Stimulated activated CD8-positive, alpha-beta memory T cell treated with anti-CD3 and anti-CD28 coated beads, Interleukin-7, amount 100 ng/mL, for 1 hour (primary cell): ENCODE data around the gene NANOS2.
"Not testable (repeated sequence)": the region's sequence is repeated elsewhere in the genome, so short reads cannot be mapped to it uniquely, and the experiment has no call there.

Source experiments
- DNase-seq, 2 donors: peaks; one replicate each; pipeline ENCODE4 v3.0.0-alpha.2; 2020; ENCODE audit warnings: low read depth in 2 of 2

NANOS2 gene

DNA sequence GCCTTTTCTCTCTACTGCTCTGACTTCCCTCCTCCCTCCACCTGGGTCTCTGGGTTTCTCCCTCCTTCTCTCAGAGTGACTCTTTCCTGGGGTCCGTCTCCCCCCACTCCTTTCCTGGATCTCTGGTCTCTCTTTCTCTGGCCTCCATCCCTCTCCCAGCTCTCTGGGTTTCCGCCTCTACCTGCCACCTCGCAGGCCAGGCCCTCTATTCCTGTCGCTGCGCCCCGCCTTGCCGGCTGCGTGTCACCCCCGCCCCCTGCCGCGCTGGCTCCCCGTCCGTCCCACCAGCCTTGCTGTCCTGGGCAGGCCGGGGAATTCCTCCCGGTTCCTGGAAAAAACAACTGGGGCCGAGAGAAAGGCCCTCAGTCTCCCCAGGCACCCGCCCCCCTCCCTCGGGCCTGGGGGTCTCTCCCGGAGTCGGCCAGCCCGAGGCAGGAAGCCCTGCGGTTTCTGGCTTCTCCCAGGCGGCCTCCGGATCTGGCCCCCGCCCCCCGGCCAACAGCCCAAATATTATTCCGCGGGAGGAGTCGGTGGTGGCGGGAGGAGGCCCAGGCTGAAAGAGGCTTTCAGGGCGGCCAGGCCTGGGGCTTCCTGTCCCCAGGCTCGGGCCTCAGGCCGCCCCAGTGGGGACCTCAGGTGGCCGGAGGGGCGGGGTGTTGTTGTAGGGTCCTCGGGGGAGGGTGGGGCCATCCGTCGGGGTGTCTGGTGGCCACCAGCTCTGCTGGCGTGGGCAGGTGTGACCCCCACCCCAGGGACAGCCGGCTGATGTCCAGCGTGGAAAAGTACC lies 38.0 kb downstream of the NANOS2 start:
- DNase-seq, result no peak

DNA sequence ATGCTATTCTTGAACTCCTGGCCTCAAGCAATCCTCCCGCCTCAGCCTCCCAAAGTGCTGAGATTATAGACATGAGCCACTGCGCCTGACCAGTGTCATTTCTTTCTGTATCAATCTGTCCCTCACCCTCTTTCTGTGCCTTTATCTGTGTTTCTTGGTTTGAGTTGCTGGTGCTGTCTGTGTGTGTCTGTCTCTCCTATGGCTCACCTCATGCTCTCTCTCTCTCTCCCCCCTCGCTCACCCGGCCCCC lies 38.5 kb downstream of the NANOS2 start:
- DNase-seq, result no peak

DNA sequence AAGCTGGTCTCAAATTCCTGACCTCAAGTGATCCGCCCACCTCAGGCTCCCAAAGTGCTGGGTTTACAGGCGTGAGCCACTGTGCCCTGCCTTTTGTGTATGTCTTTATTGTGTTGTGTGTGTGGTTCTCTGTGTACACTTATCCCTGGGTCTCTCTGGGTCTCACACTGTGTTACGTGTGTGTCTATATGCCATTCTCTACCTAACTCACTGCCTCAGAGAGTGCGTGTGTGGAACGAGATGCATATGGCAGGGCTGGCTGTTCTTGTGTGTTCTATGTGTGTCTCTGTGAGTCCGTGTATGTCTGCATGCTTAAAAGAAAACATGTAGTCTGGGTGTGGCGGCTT lies 40.0 kb downstream of the NANOS2 start:
- no peak for DNase-seq

DNA sequence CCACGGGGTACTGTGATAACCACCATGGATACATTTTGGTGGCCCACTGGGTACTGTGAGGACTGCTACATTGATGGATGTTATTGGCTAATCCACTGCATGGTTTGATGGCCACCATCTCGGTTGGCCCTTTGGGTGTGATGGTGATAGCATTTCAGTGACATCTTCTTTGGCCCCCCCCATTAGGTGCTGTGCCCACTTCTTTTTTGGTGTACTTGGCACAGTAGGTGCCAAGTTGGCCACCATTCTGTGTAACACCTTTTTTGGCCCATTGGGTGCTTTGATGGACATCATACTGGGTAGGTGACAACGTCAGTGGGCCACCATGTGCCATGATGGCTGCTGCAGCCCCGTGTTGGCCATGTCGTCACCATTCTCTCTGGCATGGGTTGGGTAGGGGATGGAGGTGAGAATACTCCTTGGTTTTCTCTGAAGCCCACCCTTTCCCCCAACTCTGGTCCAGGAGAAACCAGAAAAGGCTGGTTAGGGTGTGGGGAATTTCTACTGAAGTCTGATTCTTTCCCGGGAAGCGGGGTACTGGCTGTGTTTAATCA lies 41.3 kb downstream of the NANOS2 start:
- no peak for DNase-seq

DNA sequence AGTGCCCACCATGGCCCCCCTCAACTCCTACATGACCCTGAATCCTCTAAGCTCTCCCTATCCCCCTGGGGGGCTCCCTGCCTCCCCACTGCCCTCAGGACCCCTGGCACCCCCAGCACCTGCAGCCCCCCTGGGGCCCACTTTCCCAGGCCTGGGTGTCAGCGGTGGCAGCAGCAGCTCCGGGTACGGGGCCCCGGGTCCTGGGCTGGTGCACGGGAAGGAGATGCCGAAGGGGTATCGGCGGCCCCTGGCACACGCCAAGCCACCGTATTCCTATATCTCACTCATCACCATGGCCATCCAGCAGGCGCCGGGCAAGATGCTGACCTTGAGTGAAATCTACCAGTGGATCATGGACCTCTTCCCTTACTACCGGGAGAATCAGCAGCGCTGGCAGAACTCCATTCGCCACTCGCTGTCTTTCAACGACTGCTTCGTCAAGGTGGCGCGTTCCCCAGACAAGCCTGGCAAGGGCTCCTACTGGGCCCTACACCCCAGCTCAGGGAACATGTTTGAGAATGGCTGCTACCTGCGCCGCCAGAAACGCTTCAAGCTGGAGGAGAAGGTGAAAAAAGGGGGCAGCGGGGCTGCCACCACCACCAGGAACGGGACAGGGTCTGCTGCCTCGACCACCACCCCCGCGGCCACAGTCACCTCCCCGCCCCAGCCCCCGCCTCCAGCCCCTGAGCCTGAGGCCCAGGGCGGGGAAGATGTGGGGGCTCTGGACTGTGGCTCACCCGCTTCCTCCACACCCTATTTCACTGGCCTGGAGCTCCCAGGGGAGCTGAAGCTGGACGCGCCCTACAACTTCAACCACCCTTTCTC lies 42.3 kb downstream of the NANOS2 start:
- no peak for DNase-seq

DNA sequence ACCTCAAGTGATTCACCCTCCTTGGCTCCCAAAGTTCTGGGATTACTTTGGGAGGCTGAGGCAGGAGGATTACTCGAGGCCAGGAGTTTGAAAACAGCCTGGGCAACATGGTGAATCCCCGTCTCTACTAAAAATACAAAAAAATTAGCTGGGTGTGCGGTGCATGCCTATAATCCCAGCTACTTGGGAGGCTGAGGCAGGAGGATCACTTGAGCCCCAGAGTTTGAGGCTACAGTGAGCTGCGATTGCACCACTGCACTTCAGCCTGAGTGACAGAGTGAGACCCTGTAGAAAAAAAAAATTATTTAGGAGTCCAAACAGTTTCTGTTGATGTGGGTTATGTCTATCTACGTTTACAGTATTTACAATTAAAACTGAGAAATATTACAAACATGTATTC lies 43.8 kb downstream of the NANOS2 start:
- no peak for DNase-seq

DNA sequence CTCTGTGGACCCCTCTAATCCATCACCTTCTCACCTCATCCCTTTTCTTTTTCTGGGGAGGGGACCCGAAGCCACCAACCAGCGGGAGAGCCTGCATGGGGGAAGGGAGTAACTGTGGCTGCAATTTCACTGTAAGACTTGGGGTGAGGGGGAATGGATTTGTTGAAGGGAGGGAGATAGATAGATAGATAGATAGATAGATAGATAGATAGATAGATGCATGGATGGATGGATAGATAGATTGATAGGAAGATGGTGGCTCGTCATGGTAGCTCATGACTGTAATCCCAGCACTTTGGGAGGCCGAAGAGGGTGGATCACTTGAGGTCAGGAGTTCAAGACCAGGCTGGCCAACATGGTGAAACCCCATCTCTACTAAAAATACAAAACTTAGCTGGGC lies 47.3 kb downstream of the NANOS2 start:
- not testable (repeated sequence) for DNase-seq

DNA sequence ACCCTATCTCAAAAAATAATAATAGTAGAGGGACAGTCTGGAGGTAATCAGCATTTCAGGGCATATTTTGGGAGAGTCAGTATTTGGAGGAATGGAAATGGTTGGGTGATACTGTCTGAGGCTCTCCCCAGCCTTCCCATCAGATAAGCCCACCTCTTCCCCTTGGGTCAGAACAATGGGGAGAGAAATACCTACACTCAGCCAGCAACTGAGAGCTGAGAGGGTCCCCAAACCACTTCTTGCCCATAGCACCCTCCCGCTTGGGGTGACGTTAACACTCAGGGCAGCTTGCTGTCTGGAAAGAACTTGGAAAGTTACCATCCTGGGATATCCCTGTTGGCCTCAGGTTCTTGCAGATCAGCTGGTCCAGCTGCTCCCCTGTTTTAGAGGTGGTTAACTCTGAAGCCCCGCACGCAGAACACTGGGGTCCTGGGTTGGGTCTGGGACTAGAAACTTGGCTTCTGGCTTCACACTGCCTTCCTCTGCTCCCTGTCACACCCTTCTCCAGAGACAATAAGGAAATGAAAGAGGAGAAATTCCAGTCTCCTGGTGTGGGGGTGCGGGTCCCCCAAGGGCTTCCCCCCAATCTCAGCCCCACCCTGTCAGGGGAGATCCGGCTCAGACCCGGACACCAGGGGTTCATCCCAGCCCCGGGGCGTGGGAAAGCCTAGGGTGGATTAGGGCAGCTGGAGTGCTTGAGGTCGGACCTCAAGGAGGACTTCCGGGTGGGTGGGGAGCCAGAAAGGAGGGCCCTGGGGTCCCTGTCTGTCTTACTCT lies 48.0 kb downstream of the NANOS2 start:
- DNase-seq, result no peak

DNA sequence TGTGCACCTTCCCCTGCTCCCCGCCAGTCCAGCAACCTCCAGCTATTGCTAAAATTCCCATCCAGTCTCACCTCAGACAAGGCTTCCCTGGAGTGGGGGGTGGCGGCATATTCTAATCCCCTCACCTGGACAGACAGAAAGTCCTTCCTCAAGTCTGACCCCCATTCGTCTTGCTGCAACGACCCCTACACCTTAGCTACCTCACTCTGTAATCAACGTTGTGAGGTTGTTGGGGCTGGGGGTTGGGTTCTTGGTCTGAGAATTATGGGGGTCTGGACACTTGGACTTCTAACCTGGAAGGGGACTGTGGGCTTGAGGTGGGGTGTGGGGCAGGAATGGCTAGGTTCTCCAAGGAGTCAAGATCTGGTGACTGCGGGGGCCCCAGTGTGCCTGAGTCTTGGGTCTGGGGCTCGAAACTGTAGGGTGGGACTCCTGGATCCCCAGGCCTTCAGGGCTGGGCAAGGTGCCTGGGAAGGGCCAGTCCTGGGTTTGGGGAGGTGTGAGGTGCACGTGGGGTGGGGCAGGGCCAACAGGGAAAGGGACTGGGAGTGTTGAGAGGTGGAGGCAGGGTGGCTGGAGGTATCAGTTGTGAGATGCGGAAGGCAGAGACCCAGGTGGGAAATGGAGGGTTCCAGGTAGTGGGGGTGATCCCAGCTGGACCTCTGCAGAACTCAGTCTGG lies 49.2 kb downstream of the NANOS2 start:
- no peak for DNase-seq

DNA sequence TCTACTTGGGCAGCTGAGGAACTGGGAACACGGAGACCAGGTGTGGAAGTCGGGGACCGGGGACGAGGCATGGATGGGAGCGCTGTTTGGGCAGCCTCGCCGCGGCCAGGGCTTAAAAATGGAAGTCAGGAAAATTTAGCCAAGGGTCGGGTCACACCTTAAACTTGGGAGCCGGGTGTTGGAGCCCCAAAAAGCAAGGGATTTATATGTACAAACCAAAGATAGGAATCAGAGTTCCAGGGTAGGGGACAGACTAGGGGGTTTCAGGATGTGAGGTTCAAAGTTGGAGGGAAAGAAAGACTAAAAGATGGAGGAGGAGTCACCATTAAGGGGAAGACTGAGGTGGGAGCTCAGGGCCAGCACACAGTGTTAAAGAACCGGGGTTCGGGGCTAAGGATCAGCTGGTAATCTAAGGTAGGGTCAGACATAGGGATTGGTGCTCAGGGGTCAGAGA lies 49.9 kb downstream of the NANOS2 start:
- DNase-seq, result no peak

DNA sequence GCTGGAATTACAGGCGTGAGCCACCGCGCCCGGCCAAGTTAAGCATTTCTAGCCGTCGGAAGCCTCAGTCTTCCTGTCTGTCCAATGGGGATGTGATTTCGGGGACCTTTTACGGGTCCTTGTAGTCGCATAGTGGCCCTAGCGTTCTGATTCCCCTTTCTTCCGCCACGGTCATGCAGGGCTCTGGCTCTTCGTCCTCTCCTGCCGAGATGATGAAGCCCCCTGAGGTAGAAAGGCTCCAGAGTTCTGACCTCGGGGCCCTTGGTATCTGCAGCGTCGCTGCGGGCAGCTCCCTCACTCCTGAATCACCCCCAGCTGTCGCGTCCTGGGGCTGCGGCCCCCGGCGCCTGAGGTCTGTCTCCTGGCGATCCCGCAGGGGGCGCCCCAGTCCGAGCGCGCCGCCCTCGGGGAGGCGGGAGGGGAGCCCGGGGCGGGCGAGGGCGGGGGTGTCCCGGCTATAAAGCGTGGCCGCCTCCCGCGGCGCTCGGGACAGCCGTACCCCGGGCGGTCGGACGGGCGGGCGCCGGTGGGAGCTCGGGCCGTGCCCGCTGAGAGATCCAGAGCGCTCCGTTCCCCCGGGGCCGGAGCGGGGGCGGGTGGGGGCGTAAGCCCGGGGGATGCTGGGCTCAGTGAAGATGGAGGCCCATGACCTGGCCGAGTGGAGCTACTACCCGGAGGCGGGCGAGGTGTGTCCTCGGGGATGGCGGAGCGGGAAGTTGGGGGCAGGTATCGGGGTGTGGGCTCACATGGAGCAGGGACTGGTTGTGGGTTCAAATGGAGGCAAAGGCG lies 50.5 kb downstream of the NANOS2 start, which contains the start of gene FOXA3:
FOXA3 (plus strand) TSS at position 487 of the 789 bp plus-strand sequence; CDS start at position 618, 131 bp downstream.
- DNase-seq, result no peak

DNA sequence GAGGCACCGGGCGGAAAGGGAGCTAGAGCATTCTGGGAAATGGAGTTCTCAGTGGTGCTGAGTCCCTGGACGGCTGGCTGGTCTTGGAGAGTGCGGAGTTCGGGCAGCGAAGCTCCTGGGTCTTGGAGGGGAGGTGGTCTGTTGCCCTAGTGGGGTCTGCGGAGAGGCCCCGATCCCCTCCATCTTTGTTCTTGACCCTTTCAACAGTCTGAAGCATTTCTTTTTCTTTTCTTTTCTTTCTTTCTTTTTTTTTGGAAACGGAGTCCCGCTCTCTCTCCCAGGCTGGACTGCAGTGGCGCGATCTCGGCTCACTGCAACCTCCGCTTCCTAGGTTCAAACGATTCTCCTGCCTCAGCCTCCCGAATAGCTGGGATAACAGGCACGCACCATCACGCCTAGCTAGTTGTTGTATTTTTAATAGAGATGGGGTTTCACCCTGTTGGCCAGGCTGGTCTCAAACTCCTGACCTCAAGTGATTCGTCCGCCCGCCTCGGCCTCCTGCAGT lies 51.2 kb downstream of the NANOS2 start:
- DNase-seq, result no peak
